Omental fat pad (tissue), 4 donors: ENCODE data around the gene APBB1IP. TPM values are rescaled to one million over a fixed set of nuclear protein-coding genes. Genes with fewer than 3 reads are reported as not detected.
"Not testable (repeated sequence)": the region's sequence is repeated elsewhere in the genome, so short reads cannot be mapped to it uniquely, and the experiment has no call there.

Source experiments
- ATAC-seq: fragments of 150-250 bp; one replicate; pipeline ENCODE4 v1.9.1; 2016; ENCODE audit warnings: mild to moderate bottlenecking, moderate library complexity; ENCODE audit not compliant: low FRiP score
- DNase-seq: peaks from one replicate; pipeline ENCODE4 v3.0.0-alpha.2; 2019; ENCODE audit warnings: low spot score
- total RNA-seq, 4 donors: library from RNA; depleted of rRNA; stranded (reverse); fragments of >200 nt; gene quantifications; one replicate each; pipeline ENCODE4 v1.1.0, GENCODE V29; 2016
- TF ChIP-seq, protein P1 (sequence below), 3 donors: fragments of 450-650 bp; IDR thresholded peaks; one replicate each; pipeline ENCODE4 v1.5.1; 2016 to 2017; ENCODE audit warnings: antibody characterized with exemption in 3 of 3, mild to moderate bottlenecking in 3 of 3, moderate library complexity in 2 of 3

Gene APBB1IP
- total RNA-seq, 4 donors from 2014 or later, result 8.5 to 23.5 (median 20.5) TPM

- TF ChIP-seq, protein P1, sequence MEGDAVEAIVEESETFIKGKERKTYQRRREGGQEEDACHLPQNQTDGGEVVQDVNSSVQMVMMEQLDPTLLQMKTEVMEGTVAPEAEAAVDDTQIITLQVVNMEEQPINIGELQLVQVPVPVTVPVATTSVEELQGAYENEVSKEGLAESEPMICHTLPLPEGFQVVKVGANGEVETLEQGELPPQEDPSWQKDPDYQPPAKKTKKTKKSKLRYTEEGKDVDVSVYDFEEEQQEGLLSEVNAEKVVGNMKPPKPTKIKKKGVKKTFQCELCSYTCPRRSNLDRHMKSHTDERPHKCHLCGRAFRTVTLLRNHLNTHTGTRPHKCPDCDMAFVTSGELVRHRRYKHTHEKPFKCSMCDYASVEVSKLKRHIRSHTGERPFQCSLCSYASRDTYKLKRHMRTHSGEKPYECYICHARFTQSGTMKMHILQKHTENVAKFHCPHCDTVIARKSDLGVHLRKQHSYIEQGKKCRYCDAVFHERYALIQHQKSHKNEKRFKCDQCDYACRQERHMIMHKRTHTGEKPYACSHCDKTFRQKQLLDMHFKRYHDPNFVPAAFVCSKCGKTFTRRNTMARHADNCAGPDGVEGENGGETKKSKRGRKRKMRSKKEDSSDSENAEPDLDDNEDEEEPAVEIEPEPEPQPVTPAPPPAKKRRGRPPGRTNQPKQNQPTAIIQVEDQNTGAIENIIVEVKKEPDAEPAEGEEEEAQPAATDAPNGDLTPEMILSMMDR (IDR thresholded peaks at IDR 0.05), result no peak
- ATAC-seq (no peak), DNase-seq (no peak)
Measured at GRCh38 chr10:26485150-26485941, 47.2 kb downstream of the APBB1IP start.

DNA sequence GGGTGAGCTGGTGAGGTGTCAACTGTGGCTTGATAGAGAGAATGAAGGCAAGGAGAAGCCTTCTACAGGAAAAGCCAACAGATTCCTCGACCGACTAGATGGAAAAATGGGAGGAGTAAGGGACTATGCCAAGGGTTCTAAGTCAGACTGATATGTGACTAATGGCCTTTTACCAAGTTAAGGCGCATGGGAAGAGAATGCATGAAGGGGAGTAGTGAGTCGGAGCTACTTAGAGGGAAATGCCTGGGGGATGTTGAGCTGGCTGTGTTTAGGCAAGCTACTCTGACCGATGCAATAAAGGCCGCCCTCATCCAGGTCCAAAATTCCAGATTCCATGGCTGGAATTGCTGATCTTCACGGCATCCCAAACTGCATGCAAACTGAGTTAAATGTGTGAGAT, 48.2 kb downstream of the APBB1IP start:
- peak; percentile 87 for ATAC-seq
- no peak for DNase-seq
- TF ChIP-seq, protein P1 (IDR thresholded peaks at IDR 0.05), result no peak

- ATAC-seq, result peak; percentile 82
- TF ChIP-seq, protein P1 (IDR thresholded peaks at IDR 0.05), result no peak
- no peak for DNase-seq
Measured at GRCh38 chr10:26486990-26487850, 49.1 kb downstream of the APBB1IP start.

DNA sequence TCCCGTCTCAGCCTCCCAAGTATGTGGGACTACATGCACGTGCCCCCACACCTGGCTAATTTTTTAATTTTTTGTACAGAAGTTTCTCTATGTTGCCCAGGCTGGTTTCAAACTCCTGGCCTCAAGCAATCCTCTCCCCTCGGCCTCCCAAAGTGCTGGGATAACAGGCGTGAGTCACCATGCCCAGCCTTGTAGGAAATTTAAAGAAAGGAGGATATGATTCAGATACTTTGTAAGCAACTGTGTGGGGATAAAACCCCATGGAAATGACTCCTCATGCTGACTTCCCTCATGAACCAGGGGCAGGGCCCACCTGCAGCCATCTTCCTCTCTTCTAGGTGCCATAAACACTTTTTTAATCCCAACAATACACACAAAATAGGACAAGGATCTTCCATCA, 50.2 kb downstream of the APBB1IP start:
- DNase-seq (no peak), ATAC-seq (no peak)
- TF ChIP-seq, protein P1 (IDR thresholded peaks at IDR 0.05), result no peak

DNA sequence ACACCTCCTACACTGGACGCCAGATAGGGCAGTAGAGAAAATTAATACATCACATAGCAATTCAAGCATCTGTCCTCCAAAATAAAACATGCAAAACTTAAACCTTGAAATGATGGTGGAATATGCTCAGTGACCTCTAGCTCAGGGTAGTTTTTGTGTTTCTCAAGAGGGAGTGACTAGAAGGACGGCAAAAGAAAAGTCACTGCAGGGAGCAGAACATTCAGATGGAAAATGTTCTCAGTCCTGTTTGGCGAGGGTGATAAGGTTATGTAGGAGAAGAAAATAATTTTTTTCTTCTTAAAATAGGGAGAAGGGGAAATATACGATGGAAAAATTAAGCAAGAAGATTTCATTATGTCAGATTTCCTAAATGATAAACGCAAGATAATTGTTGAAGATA, 50.9 kb downstream of the APBB1IP start:
- DNase-seq (no peak), ATAC-seq (no peak)
- TF ChIP-seq, protein P1 (IDR thresholded peaks at IDR 0.05), result no peak

DNA sequence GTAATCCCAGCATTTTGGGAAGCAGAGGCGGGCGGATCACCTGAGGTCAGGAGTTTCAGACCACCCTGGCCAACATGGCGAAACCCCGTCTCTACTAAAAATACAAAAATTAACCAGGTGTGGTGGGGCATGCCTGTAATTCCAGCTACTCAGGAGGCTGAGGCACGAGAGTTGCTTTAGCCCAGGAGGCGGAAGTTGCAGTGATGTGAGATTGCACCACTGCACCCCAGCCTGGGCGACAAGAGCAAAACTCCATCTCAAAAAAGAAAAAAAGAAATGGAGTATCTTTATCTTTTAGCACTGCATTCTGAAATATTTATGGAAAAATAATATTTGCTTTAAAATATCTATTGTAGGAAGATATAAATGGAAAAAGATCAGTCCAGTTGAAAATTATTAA, 52.2 kb downstream of the APBB1IP start:
- DNase-seq, ATAC-seq: not testable (repeated sequence)

- no peak for ATAC-seq
- TF ChIP-seq, protein P1 (IDR thresholded peaks at IDR 0.05), result no peak
- DNase-seq, result no peak
Measured at GRCh38 chr10:26491276-26491675, 53.1 kb downstream of the APBB1IP start.
